GM23248 (cell line): ENCODE measurements around the gene ALOX15.

Source experiments
- EZH2 ChIP-seq: fragments of 200-600 bp; sonication (generic); IDR thresholded peaks from 2 replicates; pipeline ENCODE4 v1.6.1; 2018; ENCODE audit warnings: antibody characterized with exemption, mild to moderate bottlenecking; ENCODE audit not compliant: insufficient read depth, poor library complexity, severe bottlenecking
- EZH2phosphoT487 ChIP-seq: fragments of 200-600 bp; sonication (generic); IDR thresholded peaks from 2 replicates; pipeline ENCODE4 v1.6.1; 2018; ENCODE audit warnings: antibody characterized with exemption, moderate library complexity, mild to moderate bottlenecking, low read depth; ENCODE audit not compliant: insufficient read depth

DNA sequence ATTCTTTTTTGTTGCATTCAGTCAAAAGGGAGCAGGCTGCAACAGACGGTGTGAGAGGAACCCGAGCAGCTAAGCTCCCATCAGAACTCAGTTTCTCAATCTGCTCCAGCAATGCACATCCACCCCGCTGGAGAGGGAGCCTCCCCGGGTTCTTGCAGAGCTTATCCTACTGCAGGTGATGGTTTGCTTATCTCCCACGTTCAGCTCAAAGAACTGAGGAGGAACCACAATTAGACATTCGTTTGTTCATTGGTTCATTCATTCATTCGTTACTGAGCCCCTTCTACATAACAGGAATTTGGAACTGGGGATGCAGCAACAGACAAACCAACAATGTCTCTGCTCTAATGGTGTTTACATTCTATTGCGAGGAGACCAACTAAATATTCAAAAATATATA, 22.2 kb upstream of the ALOX15 start:
- TF ChIP-seq EZH2 (no peak), EZH2phosphoT487 (no peak)
